Erythroblast (primary cell): ENCODE data around the gene BTNL9.

Experiments used
- GATA1 ChIP-seq: IDR thresholded peaks from 2 replicates; pipeline ENCODE4 v1.6.1; 2011; ENCODE audit warnings: low read depth, mild to moderate bottlenecking, control low read depth, low read length, moderate library complexity
- POLR2A ChIP-seq: IDR thresholded peaks from 2 replicates; pipeline ENCODE4 v1.6.1; 2011; ENCODE audit warnings: mild to moderate bottlenecking, low read length

- no peak for TF ChIP-seq POLR2A
- TF ChIP-seq GATA1, result no peak
These were observed 9.9 kb downstream of the BTNL9 start for GRCh38 chr5:181050016-181050415.
